ENCODE results near the gene IGFALS.

- TF ChIP-seq ZNF70 (CRISPR knock-in tag; IDR thresholded peaks at IDR 0.05): no peak
- no peak for TF ChIP-seq TCF4 (CRISPR knock-in tag; IDR thresholded peaks at IDR 0.05; ENCODE audit: borderline replicate concordance)
- no peak for TF ChIP-seq RARB (CRISPR knock-in tag; IDR thresholded peaks at IDR 0.05)
- TF ChIP-seq TSHZ2 (CRISPR knock-in tag; IDR thresholded peaks at IDR 0.05): no peak
- TF ChIP-seq CREB5 (CRISPR knock-in tag; IDR thresholded peaks at IDR 0.05; ENCODE audit: low read depth): no peak
- TF ChIP-seq PATZ1 (CRISPR knock-in tag; IDR thresholded peaks at IDR 0.05; ENCODE audit: borderline replicate concordance): no peak
- TF ChIP-seq ARNTL (CRISPR knock-in tag; IDR thresholded peaks at IDR 0.05; ENCODE audit: borderline replicate concordance, low read depth): no peak
- TF ChIP-seq ZFP30 (CRISPR knock-in tag; IDR thresholded peaks at IDR 0.05): no peak
- TF ChIP-seq ZC3H10 (CRISPR knock-in tag; IDR thresholded peaks at IDR 0.05): no peak
- TF ChIP-seq ESRRG (CRISPR knock-in tag; IDR thresholded peaks at IDR 0.05): no peak
- no peak for TF ChIP-seq PPARA (CRISPR knock-in tag; IDR thresholded peaks at IDR 0.05; ENCODE audit: borderline replicate concordance)
- TF ChIP-seq GLIS3 (CRISPR knock-in tag; IDR thresholded peaks at IDR 0.05): no peak
- no peak for TF ChIP-seq BACH2 (CRISPR knock-in tag; IDR thresholded peaks at IDR 0.05; ENCODE audit: borderline replicate concordance)
Measured at GRCh38 chr16:1807626-1808025, 14.1 kb upstream of the IGFALS start.
